GM18519 (cell line): ENCODE measurements around the gene PKP4.

ENCODE experiments used
- ATAC-seq: cut with Tn5 transposase; IDR thresholded peaks from one replicate; pipeline ENCODE4 v1.9.1; 2021; ENCODE audit warnings: mild to moderate bottlenecking, moderate library complexity; ENCODE audit not compliant: unreplicated experiment, low FRiP score

The PKP4 gene

GRCh38 chr2:158530829-158531228, 74.1 kb downstream of the PKP4 start:
- ATAC-seq, result no peak

- ATAC-seq, result no peak
These were observed 76.3 kb downstream of the PKP4 start for GRCh38 chr2:158533009-158533408.

- no peak for ATAC-seq
These were observed 82.6 kb downstream of the PKP4 start for GRCh38 chr2:158539176-158540005.

GRCh38 chr2:158542577-158542976, 85.8 kb downstream of the PKP4 start:
- ATAC-seq, result no peak

- no peak for ATAC-seq
These were observed 87.2 kb downstream of the PKP4 start for GRCh38 chr2:158543957-158544356.

- ATAC-seq, result no peak
These were observed 88.2 kb downstream of the PKP4 start for GRCh38 chr2:158544998-158545397.

GRCh38 chr2:158546412-158547144, 89.8 kb downstream of the PKP4 start:
- ATAC-seq, result peak; percentile 61

GRCh38 chr2:158553257-158553656, 96.5 kb downstream of the PKP4 start:
- no peak for ATAC-seq

GRCh38 chr2:158554996-158555395, 98.2 kb downstream of the PKP4 start:
- no peak for ATAC-seq

- ATAC-seq, result no peak
These were observed 99.4 kb downstream of the PKP4 start for GRCh38 chr2:158556124-158556523.

GRCh38 chr2:158557752-158558151, 101.0 kb downstream of the PKP4 start:
- ATAC-seq, result no peak

- ATAC-seq, result no peak
These were observed 102.5 kb downstream of the PKP4 start for GRCh38 chr2:158559252-158559651.

- ATAC-seq, result no peak
These were observed 103.5 kb downstream of the PKP4 start for GRCh38 chr2:158560259-158560658.

- no peak for ATAC-seq
These were observed 104.3 kb downstream of the PKP4 start for GRCh38 chr2:158561054-158561453.

GRCh38 chr2:158567208-158567607, 110.5 kb downstream of the PKP4 start:
- ATAC-seq, result no peak

- no peak for ATAC-seq
These were observed 112.5 kb downstream of the PKP4 start for GRCh38 chr2:158569284-158569683.

GRCh38 chr2:158570869-158571268, 114.1 kb downstream of the PKP4 start:
- ATAC-seq, result no peak

- no peak for ATAC-seq
These were observed 117.0 kb downstream of the PKP4 start for GRCh38 chr2:158573739-158574138.

- no peak for ATAC-seq
These were observed 118.4 kb downstream of the PKP4 start for GRCh38 chr2:158575051-158575635.

GRCh38 chr2:158577141-158577540, 120.4 kb downstream of the PKP4 start:
- ATAC-seq, result no peak

- ATAC-seq, result peak; percentile 86
These were observed 122.1 kb downstream of the PKP4 start for GRCh38 chr2:158578703-158579330.
